SHP77 (cell line): ENCODE data around the gene FPR3.

Experiments used
- DNase-seq, 2 experiments: peaks; one replicate each; lab custom pipeline; 2025; lab: John Stamatoyannopoulos, UW

The FPR3 gene

GRCh38 chr19:51807111-51807701, 12.2 kb downstream of the FPR3 start:
- no peak for DNase-seq

- no peak for DNase-seq
Observed at GRCh38 chr19:51807925-51808324, 13.0 kb downstream of the FPR3 start.

- no peak for DNase-seq
Observed at GRCh38 chr19:51808333-51808986, 13.5 kb downstream of the FPR3 start.

- no peak for DNase-seq
Observed at GRCh38 chr19:51809787-51810186, 14.8 kb downstream of the FPR3 start.

DNA sequence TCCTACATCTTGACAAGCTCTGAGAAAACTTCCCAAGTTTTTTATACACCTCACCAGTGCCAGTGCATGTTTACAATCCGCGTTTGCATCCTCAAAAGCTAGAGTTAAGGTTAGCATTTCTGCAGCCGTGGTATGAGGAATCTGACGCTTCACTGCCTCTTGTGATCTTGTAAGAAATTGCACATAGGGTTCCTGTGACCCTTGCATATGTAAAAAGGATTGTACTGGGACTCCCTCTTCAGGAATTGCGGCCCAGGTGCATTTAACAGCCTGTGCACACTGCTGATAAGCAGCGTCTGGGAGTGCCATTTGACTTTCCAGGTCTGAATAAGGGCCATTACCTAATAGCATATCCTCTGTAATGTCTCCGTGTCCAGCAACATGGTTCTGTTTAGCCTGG, 15.3 kb downstream of the FPR3 start:
- no peak for DNase-seq

DNA sequence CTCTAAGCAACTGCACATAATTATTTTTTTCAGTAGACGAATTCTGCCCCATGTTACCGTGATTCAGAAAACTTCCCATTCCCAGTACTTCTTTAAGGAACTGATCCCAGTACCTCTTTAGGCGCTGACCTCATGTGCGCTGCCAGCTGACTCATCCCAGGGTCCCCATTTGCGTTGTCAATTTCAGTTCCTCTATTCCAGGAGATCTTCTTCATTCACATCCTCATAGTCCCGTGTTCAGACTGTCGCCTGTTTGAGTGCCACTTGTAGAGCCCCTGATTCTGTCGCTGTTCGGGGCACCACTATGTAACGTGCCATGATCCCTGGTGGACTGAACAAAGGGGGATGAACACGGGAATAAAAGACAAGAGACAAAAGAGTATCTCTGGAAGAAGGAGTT, 16.4 kb downstream of the FPR3 start:
- no peak for DNase-seq

- no peak for DNase-seq
Observed at GRCh38 chr19:51815043-51815442, 20.1 kb downstream of the FPR3 start.

DNA sequence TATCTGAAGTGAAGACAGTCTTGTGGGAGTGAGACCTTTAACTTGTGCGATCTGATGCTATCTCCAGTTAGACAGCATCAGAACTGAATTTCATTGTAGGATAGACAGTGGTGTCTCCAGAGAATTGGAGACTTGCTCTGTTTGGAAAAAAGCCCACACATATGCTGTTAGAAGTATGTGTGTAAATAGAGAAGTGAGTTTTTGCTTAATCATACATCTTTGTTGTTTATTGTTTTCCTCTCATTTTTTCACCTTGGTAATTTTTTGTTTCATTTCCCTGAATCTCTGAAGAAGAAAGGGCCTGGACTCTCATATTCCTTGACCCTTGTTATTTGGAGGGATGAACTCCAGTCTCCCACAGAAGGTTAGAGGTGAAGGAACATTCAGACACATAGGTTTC, 21.8 kb downstream of the FPR3 start:
- DNase-seq: no peak

- DNase-seq: no peak
Observed at GRCh38 chr19:51820011-51820410, 25.1 kb downstream of the FPR3 start.

DNA sequence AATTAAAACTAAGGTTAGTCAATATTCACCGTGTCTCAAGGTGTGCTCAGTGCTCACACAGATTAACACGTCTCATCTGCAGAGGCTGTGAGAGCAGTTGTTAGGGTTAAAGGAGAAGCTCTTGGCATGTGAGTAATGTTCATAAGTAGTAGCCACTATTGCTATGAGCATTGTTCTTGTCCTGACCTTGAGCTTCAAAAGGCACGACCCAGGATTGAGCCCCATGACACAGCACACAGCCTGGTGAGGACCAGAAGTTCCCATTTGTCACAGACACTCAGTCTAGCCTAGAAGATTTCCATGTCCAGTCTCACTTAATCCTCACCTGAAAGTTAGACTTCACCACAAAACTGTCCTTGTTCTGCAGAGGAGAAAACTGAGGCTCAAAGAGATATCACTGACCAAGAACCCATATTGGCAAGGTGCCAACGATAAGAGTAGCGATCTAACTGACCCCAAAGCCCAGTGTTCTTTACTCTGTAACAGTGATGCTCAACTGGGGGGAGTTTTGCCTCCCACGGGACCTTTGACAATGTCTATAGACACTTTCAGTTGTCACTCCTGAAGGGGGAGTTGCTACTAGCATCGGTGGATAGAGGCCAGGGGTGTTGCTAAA, 26.0 kb downstream of the FPR3 start:
- DNase-seq: no peak

GRCh38 chr19:51821456-51821855, 26.5 kb downstream of the FPR3 start:
- DNase-seq: no peak

DNA sequence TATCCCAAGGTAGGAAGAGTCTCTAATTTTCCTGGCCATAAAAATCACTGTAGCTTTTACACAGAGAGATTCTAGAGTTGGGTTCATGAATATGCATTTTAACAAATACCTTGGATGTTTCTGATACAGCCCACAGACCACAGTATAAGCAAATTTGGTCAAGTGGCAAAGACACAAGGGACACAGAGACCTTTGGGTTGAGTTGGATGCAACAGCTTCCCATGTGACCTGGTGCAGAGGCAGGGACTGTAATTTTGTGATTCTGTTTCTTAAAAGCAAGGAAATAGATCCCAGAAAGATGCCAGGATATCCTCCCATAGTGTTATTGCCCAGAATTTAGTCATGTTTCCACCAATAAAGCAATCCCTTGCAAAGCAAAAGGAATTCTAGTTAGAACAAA, 27.0 kb downstream of the FPR3 start:
- no peak for DNase-seq

DNA sequence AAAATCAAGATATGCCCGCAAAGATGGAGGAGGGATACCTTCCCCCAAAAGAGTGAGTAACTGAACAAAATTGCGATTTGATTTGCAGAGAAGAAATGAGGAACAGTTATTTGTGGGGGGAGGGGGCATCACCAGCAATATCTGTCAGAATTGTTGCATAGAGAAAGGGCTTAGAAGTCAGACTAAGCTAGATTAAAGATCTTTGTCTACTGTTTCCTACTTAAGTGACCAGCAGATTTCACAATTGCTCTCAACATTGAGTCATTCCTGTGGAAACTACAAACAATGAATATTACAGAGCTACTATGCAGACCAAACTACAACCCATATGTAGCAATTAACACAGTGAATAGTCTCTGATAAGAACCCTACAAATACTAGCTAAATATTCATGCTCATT, 27.4 kb downstream of the FPR3 start:
- no peak for DNase-seq

DNA sequence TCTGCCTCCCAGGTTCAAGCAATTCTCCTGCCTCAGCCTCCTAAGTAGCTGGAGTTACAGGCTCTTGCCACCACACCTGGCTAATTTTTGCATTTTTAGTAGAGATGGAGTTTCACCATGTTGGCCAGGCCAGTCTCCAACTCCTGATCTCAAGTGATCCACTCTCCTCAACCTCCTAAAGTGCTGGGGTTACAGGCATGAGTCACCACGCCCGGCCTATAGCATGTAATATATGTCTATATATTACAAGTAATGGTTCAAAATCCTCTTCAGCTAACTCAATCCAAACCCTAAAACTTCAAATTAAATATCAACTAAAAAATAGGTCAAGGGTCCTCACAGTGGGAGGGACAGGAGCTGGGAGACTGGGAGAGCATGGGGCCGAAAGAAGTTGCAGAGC, 28.0 kb downstream of the FPR3 start:
- DNase-seq: no peak

- DNase-seq: no peak
Observed at GRCh38 chr19:51824281-51825005, 29.5 kb downstream of the FPR3 start.

- no peak for DNase-seq
Observed at GRCh38 chr19:51830274-51830673, 35.3 kb downstream of the FPR3 start.

GRCh38 chr19:51837145-51837544, 42.2 kb downstream of the FPR3 start:
- no peak for DNase-seq

DNA sequence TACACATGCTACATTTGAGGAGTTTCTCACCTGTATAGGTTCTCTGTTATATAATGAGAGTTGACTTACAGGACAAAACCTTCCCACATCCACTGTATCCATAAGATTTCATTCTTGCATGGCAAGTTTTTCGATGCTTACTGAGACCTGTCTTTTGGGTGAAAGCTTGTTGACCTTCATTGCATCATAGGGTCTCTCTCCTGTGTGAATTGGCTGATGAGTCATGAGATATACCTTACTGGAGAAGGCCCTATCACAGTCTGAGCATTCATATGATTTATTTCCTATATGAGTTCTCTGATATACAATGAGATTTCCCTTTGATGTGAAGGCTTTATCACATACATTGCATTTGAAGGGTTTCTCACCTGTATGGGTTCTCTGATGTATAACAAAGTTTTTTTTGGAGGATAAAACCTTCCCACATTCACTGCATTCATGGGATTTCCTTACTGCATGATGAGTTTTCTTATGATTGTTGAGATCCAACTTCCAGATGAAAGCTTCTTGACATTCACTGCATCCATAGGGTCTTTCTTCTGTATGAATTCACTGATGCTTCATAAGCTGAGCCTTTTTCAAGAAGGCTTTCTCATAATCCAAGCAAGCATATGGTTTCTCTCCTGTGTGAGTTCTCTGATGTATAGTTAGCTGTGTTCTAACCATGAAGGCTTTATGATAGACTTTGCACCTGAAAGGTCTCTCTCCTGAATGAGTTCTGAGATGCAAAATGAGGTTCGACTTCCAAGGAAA, 67.1 kb downstream of the FPR3 start:
- DNase-seq: no peak

DNA sequence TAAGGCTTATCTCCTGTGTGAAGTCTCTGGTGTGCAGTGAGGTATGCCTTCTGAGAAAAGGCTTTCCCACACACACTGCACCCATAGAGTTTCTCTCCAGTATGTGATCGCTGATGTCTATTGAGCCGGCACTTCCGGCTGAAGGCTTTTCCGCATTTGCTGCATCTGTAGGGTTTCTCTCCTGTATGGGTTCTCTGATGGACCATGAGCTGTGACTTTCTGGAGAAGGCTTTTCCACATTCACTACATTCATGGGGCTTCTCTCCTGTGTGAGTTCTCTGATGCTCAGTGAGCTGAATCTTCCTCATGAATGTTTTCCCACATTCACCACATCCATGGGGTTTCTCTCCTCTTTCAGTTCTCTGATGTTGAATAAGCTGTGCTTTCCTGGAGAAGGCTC, 78.1 kb downstream of the FPR3 start:
- no peak for DNase-seq
